ENCODE measurements around the gene MAP4K4.

GRCh38 chr2:101808006-101808562 lies 110.6 kb downstream of the MAP4K4 start:
- no peak for TF ChIP-seq GATA2 (IDR thresholded peaks at IDR 0.05; ENCODE audit: low read depth, low read length)
- no peak for TF ChIP-seq GATA3 (IDR thresholded peaks at IDR 0.05; ENCODE audit: low read depth, low read length)

All from SH-SY5Y (cell line).